GM23338 (cell line): Measurements from ENCODE around the gene KIF18B.

ENCODE experiments used
- EZH2 ChIP-seq: fragments of 200-600 bp; sonication (generic); IDR thresholded peaks from one replicate; pipeline ENCODE4 v1.8.0; 2017; ENCODE audit warnings: antibody characterized with exemption, mild to moderate bottlenecking, low read depth; ENCODE audit not compliant: unreplicated experiment
- TF ChIP-seq, protein P1 (sequence below), 2 experiments: fragments of 200-600 bp in 1 of 2; sonication (generic) in 1 of 2; conservative IDR thresholded peaks; 2 replicates each; pipeline versions ENCODE4 v1.5.1 to v1.6.1; 2016 to 2017; ENCODE audit warnings: antibody characterized with exemption in 2 of 2, low read depth in 2 of 2, mild to moderate bottlenecking in 2 of 2, moderate library complexity in 1 of 2
- TF ChIP-seq, protein P2 (sequence below): fragments of 250-450 bp; sonication (Bioruptor Pico); IDR thresholded peaks from 2 replicates; pipeline ENCODE4 v1.5.0; 2020; ENCODE audit warnings: mild to moderate bottlenecking, moderate library complexity

GRCh38 chr17:44932096-44932786 is 15.3 kb downstream of the KIF18B start:
- TF ChIP-seq, protein P1, sequence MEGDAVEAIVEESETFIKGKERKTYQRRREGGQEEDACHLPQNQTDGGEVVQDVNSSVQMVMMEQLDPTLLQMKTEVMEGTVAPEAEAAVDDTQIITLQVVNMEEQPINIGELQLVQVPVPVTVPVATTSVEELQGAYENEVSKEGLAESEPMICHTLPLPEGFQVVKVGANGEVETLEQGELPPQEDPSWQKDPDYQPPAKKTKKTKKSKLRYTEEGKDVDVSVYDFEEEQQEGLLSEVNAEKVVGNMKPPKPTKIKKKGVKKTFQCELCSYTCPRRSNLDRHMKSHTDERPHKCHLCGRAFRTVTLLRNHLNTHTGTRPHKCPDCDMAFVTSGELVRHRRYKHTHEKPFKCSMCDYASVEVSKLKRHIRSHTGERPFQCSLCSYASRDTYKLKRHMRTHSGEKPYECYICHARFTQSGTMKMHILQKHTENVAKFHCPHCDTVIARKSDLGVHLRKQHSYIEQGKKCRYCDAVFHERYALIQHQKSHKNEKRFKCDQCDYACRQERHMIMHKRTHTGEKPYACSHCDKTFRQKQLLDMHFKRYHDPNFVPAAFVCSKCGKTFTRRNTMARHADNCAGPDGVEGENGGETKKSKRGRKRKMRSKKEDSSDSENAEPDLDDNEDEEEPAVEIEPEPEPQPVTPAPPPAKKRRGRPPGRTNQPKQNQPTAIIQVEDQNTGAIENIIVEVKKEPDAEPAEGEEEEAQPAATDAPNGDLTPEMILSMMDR (conservative IDR thresholded peaks at IDR 0.05; ENCODE audit: low read depth in 2 of 2): no peak
- no peak for TF ChIP-seq EZH2
- TF ChIP-seq, protein P2, sequence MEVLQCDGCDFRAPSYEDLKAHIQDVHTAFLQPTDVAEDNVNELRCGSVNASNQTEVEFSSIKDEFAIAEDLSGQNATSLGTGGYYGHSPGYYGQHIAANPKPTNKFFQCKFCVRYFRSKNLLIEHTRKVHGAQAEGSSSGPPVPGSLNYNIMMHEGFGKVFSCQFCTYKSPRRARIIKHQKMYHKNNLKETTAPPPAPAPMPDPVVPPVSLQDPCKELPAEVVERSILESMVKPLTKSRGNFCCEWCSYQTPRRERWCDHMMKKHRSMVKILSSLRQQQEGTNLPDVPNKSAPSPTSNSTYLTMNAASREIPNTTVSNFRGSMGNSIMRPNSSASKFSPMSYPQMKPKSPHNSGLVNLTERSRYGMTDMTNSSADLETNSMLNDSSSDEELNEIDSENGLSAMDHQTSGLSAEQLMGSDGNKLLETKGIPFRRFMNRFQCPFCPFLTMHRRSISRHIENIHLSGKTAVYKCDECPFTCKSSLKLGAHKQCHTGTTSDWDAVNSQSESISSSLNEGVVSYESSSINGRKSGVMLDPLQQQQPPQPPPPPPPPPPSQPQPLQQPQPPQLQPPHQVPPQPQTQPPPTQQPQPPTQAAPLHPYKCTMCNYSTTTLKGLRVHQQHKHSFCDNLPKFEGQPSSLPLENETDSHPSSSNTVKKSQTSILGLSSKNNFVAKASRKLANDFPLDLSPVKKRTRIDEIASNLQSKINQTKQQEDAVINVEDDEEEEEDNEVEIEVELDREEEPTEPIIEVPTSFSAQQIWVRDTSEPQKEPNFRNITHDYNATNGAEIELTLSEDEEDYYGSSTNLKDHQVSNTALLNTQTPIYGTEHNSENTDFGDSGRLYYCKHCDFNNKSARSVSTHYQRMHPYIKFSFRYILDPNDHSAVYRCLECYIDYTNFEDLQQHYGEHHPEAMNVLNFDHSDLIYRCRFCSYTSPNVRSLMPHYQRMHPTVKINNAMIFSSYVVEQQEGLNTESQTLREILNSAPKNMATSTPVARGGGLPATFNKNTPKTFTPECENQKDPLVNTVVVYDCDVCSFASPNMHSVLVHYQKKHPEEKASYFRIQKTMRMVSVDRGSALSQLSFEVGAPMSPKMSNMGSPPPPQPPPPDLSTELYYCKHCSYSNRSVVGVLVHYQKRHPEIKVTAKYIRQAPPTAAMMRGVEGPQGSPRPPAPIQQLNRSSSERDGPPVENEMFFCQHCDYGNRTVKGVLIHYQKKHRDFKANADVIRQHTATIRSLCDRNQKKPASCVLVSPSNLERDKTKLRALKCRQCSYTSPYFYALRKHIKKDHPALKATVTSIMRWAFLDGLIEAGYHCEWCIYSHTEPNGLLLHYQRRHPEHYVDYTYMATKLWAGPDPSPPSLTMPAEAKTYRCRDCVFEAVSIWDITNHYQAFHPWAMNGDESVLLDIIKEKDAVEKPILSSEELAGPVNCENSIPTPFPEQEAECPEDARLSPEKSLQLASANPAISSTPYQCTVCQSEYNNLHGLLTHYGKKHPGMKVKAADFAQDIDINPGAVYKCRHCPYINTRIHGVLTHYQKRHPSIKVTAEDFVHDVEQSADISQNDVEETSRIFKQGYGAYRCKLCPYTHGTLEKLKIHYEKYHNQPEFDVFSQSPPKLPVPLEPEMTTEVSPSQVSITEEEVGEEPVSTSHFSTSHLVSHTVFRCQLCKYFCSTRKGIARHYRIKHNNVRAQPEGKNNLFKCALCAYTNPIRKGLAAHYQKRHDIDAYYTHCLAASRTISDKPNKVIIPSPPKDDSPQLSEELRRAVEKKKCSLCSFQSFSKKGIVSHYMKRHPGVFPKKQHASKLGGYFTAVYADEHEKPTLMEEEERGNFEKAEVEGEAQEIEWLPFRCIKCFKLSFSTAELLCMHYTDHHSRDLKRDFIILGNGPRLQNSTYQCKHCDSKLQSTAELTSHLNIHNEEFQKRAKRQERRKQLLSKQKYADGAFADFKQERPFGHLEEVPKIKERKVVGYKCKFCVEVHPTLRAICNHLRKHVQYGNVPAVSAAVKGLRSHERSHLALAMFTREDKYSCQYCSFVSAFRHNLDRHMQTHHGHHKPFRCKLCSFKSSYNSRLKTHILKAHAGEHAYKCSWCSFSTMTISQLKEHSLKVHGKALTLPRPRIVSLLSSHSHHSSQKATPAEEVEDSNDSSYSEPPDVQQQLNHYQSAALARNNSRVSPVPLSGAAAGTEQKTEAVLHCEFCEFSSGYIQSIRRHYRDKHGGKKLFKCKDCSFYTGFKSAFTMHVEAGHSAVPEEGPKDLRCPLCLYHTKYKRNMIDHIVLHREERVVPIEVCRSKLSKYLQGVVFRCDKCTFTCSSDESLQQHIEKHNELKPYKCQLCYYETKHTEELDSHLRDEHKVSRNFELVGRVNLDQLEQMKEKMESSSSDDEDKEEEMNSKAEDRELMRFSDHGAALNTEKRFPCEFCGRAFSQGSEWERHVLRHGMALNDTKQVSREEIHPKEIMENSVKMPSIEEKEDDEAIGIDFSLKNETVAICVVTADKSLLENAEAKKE (CRISPR knock-in tag): no peak
